Hepatic stellate cell (primary cell): ENCODE results near the gene CARD18.
A peak's percentile ranks its signal among the peaks of the same experiment; 100 is the strongest.
"Not testable (repeated sequence)": the region's sequence is repeated elsewhere in the genome, so short reads cannot be mapped to it uniquely, and the experiment has no call there.

Experiments
- DNase-seq: peaks from one replicate; pipeline ENCODE4 v3.0.0; 2011; ENCODE audit warnings: low spot score

Gene CARD18

DNA sequence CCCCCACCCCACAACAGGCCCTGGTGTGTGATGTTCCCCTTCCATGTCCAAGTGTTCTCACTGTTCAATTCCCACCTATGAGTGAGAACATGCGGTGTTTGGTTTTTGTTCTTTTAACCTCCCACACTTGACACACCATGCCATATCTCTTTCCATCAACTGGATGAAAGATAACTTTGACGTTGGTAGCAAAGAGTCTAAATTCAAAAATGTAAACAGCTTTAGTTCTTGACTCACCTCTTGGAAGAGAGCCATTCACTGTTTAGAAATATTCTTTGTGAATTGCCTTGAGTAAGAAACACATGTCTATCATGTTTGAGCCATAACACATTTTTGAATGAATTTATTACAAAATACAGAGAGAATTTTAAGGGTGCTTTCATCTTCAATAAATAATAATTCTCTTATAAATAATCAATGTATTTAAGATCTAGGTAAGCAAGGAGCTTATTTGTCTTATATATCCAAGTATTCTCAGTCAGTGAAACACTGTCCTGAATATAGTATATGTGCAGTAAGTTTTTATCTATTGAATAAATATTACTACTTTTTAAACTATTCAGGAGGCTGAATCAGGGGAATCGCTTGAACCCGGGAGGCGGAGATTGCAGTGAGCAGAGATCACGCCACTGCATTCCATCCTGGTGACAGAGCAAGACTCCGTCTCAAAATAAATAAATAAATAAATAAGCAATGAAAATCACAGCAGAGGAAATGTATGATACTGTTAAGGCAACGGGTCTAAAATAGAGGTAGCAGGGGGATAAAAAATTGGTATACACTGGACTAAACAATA lies 6.7 kb downstream of the CARD18 start:
- peak; percentile 4 for DNase-seq

DNA sequence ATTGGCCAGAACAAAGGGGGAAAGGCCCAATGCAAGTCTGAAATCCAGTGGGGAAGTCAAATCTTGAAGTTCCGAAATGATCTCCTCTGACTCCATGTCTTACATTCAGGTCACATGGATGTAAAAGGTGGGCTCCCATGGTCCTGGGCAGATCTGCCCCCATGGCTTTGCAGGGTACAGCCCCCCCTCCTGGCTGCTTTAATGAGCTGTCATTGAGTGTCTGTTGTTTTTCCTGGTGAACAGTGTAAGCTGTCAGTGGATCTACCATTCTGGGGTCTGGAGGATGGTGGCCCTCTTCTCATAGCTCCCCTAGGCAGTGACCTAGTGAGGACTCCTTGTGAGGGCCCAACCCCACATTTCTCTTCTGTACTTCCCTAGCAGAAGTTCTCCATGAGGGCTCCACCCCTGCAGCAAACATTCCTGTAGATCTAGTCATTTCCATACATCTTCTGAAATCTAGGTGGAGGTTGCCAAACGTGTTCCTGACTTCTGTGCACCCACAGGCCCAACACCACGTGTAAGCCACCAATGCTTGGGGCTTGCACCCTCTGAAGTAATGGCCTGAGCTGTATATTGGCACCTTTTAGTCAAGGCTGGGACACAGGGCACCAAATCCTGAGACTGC lies 9.3 kb downstream of the CARD18 start:
- DNase-seq, result no peak

DNA sequence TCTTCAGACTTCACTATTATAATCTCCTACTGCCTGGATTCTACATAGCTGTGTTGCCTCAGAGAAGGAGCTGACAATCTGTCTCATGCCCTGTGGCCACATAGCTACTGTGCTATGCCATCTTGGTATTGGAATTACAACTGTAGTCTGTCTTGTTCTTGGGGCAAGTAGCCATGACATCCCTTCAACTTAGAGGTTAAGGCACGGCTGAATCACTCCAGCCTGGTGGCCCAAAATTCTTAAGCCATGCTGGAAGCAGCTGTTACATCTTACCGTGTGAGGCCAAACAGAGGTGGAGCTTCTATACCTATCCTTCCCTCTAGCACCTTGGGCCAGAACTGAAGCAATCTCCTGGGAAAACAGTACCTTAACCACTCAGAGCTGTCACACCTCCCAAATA lies 14.8 kb downstream of the CARD18 start:
- DNase-seq, result no peak

DNA sequence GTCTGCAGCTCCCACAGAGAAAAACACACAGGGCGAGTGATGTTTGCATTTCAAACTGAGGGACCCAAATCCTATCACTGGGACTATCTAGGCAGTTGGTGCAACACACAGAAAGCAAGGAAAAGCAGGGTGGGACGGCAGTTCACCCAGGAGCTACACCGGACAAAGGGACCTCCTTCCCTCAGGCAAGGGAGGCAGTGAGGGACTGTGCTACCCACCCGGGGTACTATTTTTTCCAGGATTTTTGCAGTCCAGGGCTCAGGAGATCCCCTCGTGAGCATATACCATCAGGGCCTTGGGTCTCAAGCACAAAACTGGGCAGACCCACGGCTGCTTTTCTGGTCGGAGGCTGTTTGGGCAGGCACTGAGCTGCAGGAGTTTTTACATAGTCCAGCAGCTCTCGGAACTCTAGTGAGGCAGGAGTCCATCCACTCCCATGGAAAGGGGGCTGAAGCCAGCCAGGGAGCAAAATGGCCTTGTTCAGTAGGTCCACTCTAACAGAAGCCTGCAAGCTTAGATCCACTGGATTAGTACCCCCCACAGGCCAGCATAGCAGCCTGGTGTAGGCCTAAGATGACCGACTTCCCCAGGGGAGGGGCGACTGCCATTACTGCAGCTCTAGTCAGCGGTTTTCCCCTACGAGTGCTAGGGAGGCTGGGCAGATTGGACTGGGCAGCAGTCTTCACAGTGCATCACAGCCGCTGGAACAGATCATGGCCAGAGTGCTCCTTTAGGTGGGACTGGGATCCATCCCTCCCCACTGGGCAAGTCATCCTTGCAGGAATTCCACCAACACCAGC lies 28.2 kb downstream of the CARD18 start:
- DNase-seq, result no peak

DNA sequence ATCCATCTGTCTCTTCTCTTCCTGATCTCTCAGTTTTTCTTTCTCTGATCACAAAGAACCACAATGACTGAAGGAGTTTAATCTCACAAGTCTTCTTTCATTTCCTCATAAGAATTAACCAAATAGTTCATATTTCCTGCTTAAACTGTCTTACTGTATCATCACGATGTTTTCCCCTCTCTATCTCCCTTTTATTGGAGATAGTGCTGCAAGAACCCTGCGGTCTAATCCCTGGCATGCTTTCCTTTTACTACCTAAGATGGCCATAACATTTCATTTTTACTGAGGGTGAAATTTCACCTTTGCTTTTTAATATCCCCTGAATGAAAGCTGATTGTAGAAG lies 28.9 kb downstream of the CARD18 start:
- no peak for DNase-seq

DNA sequence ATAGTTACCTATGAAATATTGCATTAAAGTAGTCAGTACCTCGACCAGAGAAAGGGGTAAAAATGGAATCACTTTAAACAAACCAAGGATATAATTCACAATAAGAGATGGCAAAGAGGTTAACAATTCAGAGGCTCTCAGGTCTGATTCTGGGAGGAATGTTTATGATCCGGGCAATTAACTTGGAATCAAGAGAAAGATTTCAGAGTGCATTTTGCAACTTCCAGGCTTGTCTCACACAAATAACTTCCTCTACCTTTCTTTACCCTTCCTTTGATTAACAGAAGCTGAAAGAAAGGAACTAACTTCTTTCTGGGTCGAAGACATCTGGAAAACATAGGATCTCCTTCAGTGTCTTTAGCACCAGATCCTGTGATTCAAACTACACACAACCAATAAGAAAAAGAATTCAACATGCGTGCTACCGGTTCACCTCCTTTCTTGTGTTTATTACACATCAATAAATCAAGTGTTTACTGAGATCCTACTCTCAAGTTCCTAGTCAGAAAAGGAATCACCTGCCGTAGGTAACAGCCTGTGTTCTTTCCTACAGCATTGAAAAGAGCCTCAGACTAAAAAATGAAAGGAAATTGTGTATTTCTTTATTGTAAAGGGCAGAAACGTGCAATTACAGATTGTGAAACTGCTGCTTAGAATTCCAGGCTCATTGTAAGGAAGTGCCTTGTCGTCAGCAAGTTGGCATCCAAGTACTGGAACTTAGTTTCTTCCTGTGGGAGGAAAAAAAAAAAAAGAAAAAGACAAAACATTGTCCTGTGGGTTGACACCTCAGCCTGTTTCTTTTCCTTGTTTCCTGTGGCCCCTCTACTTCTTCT lies 29.5 kb downstream of the CARD18 start:
- no peak for DNase-seq

DNA sequence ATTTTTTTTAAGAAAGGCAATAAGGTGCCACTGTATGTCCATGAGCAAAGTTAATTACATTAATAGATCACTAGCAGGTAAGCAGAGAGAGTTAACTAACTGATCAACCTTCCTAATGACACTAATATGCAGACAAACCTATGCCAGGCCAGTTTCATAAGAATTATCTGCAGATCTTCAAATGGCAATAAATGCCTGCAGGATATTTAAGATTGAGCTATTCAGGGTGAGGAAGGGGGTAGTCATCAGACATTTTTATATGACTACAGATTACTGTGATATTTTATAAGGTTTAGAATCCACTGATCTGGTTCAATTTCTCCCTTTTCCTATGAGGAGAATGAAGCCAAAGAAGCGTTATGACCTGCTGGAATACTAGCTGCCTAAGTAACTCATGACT lies 30.2 kb downstream of the CARD18 start:
- no peak for DNase-seq

DNA sequence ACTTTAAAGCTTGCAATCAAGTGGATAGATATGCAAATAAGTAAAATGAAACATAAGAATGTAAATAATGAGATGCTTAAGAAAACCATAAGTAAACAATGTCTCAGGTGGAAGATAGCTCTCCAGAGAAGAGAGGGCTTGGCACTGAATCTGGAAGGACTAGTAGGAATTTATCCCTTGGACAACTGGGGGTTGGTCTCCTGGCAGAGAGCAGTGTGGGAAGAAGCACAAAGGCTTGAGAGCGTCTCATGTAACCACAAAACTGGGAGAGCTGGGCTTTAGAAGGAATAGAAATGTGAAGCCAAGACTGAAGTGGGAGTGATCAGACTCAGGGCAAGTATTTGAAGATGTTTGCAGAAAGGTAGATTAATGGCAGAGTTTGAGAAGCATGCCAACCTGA lies 31.3 kb downstream of the CARD18 start:
- no peak for DNase-seq

DNA sequence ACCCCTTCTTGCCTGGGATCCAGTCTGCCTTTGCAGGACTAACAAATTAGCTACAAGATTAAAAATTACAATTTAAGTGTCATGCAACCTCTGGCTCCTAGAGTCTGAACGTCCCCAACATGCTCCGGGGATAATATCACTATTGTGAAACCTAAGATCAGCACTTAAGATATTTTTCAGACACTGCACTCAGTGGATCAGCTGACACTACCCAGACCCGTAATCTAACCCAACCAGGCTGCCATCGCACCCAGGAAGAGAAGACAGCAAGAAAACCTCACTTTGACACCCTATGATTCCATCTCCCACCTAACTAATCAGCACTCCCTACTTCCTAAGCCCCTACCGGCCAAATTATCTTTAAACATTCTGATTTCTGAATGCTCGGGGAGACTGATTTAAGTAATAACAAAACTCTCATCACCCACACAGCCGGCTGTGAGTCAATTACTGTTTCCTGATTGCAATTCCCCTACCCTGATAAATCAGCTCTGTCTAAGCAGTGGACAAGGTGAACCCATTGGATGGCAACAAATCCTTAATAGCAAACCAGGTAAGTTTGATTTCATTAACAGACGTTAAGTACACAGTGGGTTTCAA lies 32.2 kb downstream of the CARD18 start:
- not testable (repeated sequence) for DNase-seq

DNA sequence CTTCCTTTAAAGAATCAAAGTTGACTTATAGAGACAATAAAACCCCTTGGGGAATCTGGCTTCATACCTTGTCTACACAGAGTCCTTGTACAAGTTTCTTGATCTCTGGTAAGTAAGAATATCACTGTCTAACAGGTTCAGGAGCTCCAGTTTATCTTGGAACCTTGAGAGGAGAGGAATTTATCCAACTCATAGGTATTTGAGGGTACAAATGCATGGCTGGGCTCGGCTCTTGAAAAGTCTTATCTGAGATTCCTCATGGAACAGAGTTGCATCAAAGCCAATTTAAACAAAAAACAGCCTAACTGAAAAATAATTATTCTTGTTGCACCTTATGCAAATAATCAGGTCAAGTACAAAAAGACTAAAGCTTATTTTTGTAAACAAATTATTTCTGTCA lies 33.4 kb downstream of the CARD18 start:
- DNase-seq, result no peak

DNA sequence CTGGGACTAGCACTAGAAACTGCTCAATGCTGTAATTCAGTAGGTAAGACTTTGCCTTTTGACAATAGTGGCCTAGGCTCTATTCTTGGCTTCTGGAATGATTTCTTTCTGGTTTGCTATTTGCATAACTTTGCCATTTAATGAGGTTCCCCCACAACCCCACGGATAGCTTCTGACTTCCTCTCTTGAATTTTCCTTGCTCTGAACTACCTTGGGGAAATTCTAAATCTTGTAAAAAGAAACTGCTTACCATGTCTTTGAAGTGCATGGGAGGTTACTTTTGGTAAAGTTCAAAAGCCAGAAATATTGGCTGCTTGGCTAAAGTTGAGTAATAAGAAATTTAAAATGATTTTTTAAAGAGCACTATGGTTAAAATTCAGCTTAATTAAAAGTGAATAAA lies 35.3 kb downstream of the CARD18 start:
- no peak for DNase-seq

DNA sequence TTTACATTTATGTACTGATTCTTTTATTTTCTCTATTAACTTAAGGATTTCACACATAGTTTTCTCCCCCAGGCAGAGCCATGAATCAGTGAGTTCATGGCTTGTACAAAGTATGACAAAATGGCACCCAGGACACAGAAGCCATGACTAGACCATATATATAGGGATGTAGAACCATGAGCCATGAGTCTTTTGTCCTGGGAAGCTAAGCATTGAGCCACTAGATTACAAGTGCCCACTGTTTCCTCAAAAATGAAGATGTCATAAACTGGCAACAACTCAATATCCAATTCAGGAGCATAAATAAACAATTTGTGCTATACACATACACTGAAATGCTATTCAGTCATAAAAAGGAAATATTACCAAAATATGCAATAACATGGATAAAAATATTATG lies 36.2 kb downstream of the CARD18 start:
- no peak for DNase-seq

DNA sequence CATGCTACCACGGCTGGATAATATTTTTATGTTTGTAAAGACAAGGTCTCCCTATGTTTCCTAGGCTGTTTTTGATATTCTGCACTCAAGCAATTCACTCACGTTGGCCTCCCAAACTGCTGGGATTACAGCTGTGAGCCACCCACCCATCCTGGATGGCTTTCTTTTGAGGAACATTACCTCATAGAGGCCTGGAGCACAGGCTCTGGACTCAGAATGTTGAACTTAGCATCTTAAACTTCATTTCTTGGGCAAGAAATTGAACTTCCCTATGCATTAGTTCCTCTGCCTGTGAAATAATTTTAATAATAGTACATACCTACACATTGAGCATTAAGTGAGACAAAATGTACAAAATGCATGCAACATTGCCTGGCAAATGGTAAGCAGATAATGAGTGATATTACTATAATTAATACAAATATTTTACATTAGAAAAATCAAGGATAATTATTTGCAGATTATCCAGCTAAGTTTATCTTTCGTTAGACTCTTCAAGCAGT lies 37.4 kb downstream of the CARD18 start:
- not testable (repeated sequence) for DNase-seq

DNA sequence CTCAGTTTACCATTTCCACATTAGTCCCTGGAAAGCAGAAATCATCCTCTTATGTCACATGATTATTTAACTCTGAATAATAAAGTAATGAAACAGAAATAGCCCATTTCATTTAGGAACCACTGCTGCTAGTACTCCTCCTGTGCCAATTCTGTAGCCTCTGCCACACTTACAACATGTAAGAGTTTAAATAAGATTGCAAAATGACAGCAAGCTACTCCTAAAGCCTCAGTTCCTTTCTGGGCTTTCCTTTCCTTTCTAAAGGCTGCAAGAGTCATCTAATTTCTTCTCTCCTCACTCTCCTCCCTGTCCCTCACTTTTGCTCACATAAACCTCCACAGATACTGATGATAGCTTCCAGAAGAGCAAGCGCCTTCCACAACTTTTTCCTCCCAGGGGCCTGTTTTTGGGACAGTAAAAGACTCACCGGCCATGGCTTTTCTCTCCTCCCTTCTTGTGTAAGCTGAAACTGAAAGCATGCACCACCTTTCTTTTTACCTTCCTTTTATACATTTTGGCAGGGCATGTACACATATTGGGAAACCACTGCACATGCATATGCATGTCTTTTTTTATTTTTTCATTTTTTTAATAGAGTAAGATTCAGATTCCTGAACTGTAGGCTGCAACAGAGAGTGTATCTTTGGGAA lies 38.5 kb downstream of the CARD18 start:
- DNase-seq, result no peak

DNA sequence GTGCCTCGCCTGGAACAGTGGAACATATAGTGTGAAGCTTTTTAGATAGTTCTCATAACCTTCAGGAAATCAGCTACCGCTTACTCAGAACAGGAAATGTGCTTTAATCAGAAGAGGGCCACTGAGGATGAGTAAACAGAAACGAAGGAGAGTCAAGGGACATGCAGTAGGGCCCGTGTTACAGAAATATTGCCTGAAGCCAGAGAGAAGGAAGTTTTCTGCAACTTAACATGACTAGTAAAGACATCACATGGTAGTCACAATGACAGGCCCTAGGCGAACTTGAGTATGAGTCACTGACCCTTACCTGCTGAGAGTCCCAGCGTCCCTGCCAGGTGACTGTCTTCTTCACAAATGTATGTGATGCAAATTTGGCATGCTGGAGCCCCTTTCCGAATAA lies 39.4 kb downstream of the CARD18 start:
- no peak for DNase-seq

DNA sequence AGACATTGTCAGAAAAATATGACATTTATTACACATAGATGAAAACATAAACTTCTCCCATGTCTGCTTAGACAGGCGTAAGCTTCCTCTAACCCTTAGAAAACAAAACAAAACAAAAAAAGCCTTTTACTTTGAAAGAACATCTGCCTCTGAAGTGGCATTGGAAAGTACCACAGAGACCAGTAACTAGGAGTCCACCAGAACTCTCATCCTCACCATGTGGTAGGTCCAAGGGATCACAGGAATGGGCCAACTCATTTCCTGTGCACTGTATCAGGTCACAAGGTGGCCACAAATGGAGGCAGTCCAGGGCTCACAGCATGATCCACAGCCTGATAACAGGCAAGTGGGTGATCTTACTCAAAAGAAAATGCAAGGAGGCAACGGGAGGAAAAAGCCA lies 40.0 kb downstream of the CARD18 start:
- not testable (repeated sequence) for DNase-seq

DNA sequence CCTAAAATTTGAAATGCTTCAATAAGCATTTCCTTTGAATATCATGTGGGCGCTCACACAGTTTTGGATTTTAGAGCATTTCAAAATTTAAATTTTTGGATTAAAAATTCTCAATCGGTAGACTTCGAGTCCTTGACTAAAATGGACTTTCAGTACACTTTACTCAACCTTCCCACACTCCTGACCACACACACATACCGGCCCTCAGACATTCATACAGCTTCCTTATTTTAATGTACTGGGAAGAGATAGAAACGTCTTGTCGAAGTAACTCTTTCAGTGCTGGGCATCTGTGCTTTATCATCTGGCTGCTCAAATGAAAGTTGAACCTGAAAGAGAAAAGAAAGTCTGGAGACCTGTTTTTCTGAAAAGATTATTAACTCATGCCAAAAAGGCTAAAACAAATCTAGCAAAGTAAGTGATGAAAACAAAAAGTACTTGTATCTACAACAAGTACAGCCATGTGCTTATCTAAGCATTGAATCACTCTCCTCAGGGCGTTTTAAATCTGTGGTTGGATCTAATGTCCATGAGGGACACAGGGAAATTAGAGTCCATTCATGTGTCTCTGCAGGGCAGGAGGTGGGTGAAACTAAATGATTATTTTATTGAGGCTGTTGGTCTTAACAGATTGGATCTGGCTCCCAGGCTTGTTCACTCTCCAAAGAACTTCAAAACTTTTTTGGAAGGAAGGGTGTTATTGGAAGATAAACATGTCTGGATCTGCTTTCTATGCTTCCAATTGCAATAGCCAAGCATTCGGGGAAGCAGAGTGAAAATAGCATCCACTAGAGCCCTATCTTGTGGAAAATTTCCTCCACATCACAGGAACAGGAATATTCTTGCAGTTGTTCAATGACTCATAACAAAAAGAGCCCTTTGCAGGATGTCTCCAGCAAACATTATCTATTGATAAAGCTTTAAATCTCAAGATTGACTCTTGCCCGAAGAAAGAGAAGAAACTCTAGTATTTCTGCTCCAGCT lies 47.0 kb downstream of the CARD18 start:
- no peak for DNase-seq
